NCI-H748 (cell line): ENCODE results near the gene ERCC1.

Experiments used
- DNase-seq: peaks from one replicate; lab custom pipeline; 2025; ENCODE audit not compliant: unreplicated experiment; lab: John Stamatoyannopoulos, UW

Gene ERCC1

GRCh38 chr19:45406226-45407090 lies 17.3 kb downstream of the ERCC1 start, which contains the start of gene POLR1G:
Gene POLR1G, plus strand, starts transcription at chr19:45406644. Its CDS starts 53 bp downstream, at chr19:45406697.
- DNase-seq, result peak; percentile 91

- DNase-seq, result peak; percentile 96
Measured at GRCh38 chr19:45405435-45406225, 18.1 kb downstream of the ERCC1 start.

GRCh38 chr19:45404557-45405434 lies 18.9 kb downstream of the ERCC1 start, which contains the start of gene PPP1R13L:
Gene PPP1R13L, minus strand, starts transcription at chr19:45405069. Its CDS starts 6,751 bp downstream, at chr19:45398318.
- DNase-seq, result peak; percentile 97

- peak; percentile 85 for DNase-seq
Measured at GRCh38 chr19:45403781-45404556, 19.7 kb downstream of the ERCC1 start.

GRCh38 chr19:45403272-45403671 lies 20.4 kb downstream of the ERCC1 start:
- DNase-seq, result no peak

GRCh38 chr19:45402298-45403061 lies 21.2 kb downstream of the ERCC1 start:
- no peak for DNase-seq

- DNase-seq, result no peak
Measured at GRCh38 chr19:45401815-45402214, 21.9 kb downstream of the ERCC1 start.

- DNase-seq, result peak; percentile 54
Measured at GRCh38 chr19:45400192-45400591, 23.5 kb downstream of the ERCC1 start.

- no peak for DNase-seq
Measured at GRCh38 chr19:45395821-45396617, 27.7 kb downstream of the ERCC1 start.

GRCh38 chr19:45391871-45392665 lies 31.6 kb downstream of the ERCC1 start:
- no peak for DNase-seq

- DNase-seq, result peak; percentile 27
Measured at GRCh38 chr19:45391346-45391745, 32.4 kb downstream of the ERCC1 start.

GRCh38 chr19:45385392-45386221 lies 38.1 kb downstream of the ERCC1 start:
- DNase-seq, result peak; percentile 81

GRCh38 chr19:45382426-45382825 lies 41.3 kb downstream of the ERCC1 start:
- DNase-seq, result no peak

GRCh38 chr19:45380107-45380506 lies 43.6 kb downstream of the ERCC1 start:
- no peak for DNase-seq

- no peak for DNase-seq
Measured at GRCh38 chr19:45376045-45376724, 47.5 kb downstream of the ERCC1 start.
